Muscle of leg (tissue), 11 donors: Measurements from ENCODE around the gene BUB3. TPM values are rescaled to one million over a fixed set of nuclear protein-coding genes. Genes with fewer than 3 reads are reported as not detected.
"Not testable (repeated sequence)": the region's sequence is repeated elsewhere in the genome, so short reads cannot be mapped to it uniquely, and the experiment has no call there.

ENCODE experiments used
- DNase-seq: peaks from one replicate; pipeline ENCODE4 v3.0.0; 2013
- H3K27ac ChIP-seq: one replicate; pipeline ENCODE4 v1.5.1; 2013; ENCODE audit warnings: mild to moderate bottlenecking, low read length, control low read depth
- H3K27me3 ChIP-seq: one replicate; pipeline ENCODE4 v1.6.1; 2013; ENCODE audit warnings: low read length; ENCODE audit not compliant: control insufficient read depth, insufficient read depth
- H3K36me3 ChIP-seq: one replicate; pipeline ENCODE4 v1.6.1; 2013; ENCODE audit warnings: low read length; ENCODE audit not compliant: control insufficient read depth, insufficient read depth
- H3K4me1 ChIP-seq: one replicate; pipeline ENCODE4 v1.6.1; 2013; ENCODE audit warnings: low read length; ENCODE audit not compliant: control insufficient read depth, insufficient read depth
- H3K4me3 ChIP-seq: one replicate; pipeline ENCODE4 v1.5.1; 2013; ENCODE audit warnings: low read length, control low read depth
- H3K9me3 ChIP-seq: replicated peaks from 2 replicates; pipeline ENCODE4 v1.6.1; 2013; ENCODE audit warnings: low read depth, low read length; ENCODE audit not compliant: control insufficient read depth
- WGBS: methylation state at CpG from one replicate; pipeline ENCODE4 v1.1.5; 2013; ENCODE audit warnings: missing lambda C conversion rate; ENCODE audit not compliant: insufficient coverage; 5-methylcytosine and 5-hydroxymethylcytosine counted together
- polyA plus RNA-seq, 8 donors: library from polyadenylated mRNA; unstranded; fragments of 120-200 nt; gene quantifications; one replicate each; pipeline versions ENCODE4 v1.2.1 to v1.2.3, GENCODE V29; 2013; ENCODE audit warnings: inconsistent platforms in 1 of 8, low replicate concordance in 1 of 8; ENCODE audit not compliant: insufficient read length in 8 of 8, insufficient read depth in 1 of 8
- total RNA-seq: library from RNA; stranded (reverse); fragments of 120-200 nt; gene quantifications from one replicate; pipeline ENCODE4 v1.2.4, GENCODE V29; 2013

The BUB3 gene
- total and polyA plus RNA-seq, 9 donors, result 55.0 to 70.7 (median 59.7) TPM

DNA sequence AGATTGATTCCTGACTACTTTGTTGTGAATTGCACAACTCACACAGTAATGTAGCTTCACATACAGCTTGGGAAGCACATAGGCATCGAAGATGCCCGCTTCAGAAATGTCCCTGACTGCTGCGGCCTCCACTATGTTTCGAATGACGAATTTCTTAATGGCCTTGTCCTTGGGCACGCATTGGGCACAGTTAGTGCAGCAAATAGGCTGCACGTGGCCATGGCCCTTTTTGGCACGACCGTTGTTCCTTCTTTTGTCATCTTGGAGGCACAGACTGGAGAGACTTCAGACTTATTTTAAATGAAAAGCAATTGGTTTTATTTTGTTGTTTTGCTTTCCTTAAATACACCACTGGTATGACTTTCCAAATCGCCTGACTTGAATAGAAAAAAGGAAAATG, 17.4 kb downstream of the BUB3 start:
- H3K36me3 ChIP-seq, result peaks cover 28% of the 10 kb centered on the region
- not testable (repeated sequence) for H3K4me1 ChIP-seq, H3K4me3 ChIP-seq, H3K9me3 ChIP-seq, H3K27ac ChIP-seq, H3K27me3 ChIP-seq, DNase-seq
- WGBS, result 98% methylated on average over 8 of the region's 10 CpGs

DNA sequence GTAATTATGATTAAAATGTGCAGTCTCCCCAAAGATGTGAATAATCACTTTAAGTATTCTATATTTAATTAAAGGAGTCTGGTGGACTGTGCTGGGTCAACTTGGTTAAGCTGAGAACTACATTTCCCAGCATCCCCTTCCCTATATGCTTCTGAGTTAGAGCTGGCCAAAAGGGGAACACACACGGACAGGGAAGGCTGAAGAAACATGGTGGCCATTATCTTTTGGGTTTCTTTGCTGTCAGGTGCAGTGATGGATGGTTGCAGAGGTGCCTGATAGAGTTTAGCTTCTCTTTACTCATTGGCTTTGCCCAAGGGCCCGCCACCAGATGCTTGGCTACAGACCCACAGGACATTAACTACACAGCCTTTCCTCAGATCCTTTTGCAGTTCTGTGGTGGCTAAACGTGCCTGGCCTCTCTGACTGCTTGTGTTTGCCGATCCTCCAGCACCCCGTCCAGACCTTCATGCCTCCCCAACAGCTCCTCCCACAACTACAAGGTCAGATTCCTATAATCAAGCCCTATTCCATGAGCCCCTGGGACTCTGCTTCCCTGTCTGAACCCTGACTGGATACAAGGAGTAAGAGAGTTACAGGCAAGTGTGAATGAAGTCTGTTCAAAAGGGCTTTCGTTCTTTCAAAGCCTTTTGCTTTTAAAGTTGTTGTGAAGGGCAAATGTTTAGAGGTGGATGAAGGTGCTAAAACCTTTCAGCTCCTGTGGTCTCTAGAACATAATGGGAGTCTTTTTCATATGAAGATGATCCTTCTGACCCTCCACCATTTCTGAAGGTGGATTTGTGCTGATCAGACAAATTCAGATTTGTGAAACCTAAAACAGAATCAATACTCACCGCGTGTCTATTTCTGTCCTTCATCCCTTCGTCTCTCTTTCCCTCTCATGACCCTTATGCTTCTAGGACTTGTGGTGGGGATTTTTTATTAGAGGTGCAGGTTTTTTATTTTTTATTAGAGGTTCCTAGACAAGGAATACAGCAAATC, 21.5 kb downstream of the BUB3 start:
- Histone ChIP-seq H3K27ac (no peak overlapping the region), H3K4me3 (no peak overlapping the region), H3K9me3 (no peaks in the 10 kb centered on the region), H3K4me1 (no peaks in the 10 kb centered on the region), H3K27me3 (no peaks in the 10 kb centered on the region), H3K36me3 (peaks cover 18% of the 10 kb centered on the region)
- no peak for DNase-seq
- WGBS, result 68% methylated on average over 5 of the region's 9 CpGs

DNA sequence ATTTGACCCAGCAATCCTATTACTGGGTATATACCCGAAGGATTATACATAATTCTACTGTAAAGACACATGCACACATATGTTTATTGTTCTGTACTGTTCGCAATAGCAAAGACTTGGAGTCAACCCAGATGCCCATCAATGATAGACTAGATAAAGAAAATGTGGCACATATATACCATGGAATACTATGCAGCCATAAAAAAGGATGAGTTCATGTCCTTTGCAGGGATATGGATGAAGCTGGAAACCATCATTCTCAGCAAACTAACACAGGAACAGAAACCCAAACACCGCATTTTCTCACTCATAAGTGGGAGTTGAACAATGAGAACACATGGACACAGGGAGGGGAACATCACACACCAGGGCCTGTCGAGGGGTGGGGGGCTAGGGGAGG, 24.2 kb downstream of the BUB3 start:
- not testable (repeated sequence) for H3K4me1 ChIP-seq, H3K27me3 ChIP-seq, H3K27ac ChIP-seq, DNase-seq, H3K9me3 ChIP-seq, H3K4me3 ChIP-seq
- no CpG with 5 or more reads among the region's 4 CpGs for WGBS
- H3K36me3 ChIP-seq, result peaks cover 12% of the 10 kb centered on the region

DNA sequence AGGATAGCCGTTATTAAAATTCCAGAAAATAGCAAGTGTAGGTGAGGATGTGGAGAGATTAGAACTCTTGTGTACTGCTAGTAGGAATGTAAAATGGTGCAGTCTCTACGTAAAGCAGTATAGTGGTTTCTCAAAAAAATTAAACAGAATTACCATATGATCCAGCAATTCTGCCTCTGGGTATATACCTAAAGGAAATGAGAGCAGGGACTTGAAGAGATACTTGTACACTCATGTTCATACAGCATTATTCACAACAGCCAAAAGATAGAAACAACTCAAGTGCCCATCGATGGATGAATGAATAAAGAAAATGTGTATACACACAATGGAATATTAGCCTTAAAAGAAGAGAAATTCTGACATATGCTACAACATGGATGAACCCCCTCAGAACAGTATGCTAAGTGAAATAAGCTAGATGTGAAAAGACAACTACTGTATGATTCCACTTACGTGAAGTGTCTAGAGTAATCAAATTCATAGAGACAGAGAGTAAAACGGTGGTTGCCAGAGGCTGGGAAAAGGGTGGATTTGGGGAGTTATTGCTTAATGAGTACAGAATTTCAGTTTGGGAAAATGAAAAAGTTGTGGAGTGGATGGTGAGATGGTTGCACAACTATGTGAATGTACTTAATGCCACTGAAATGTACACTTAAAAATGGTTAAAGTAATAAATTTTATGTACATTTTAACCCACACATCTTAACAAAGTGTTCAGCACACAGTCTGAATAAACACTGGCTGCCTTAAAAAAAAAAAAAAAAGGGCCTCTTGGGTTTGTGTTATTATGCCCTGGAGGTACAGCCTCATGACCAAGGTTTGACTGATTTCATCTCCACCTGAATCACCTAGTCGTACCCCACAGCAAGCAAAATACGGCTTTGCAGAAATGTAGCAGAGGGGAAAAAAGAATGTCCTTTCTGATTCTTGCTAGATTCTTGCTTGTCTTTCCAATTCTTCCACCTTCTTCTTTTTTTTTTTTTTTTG, 26.2 kb downstream of the BUB3 start:
- peaks cover 5% of the 10 kb centered on the region for H3K36me3 ChIP-seq
- no peaks in the 10 kb centered on the region for H3K4me1 ChIP-seq
- H3K9me3 ChIP-seq, result peaks cover 4% of the 10 kb centered on the region
- no peak overlapping the region for H3K27ac ChIP-seq
- H3K4me3 ChIP-seq, result no peak overlapping the region
- WGBS, result 86% methylated on average over 1 of the region's 7 CpGs
- no peaks in the 10 kb centered on the region for H3K27me3 ChIP-seq
- no peak for DNase-seq

DNA sequence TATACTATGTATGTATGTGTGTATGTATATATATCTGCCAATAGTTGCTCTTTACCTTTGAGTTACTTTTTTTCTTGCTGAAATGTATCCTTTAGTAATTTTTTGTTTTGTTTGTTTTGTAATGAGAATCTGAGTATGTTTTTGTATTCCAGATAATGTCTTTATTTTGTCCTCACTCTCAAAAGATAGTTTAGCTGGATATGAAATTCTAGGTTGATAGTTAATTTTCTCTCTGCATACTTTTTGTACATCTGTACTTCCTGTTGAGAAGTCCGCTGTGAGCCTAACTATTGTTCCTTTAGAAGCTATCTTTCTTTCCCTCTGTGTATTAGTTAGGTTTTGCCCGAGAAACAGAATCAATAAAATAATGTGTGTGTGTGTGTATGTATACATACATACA, 29.5 kb downstream of the BUB3 start:
- no peaks in the 10 kb centered on the region for H3K4me1 ChIP-seq
- no peak overlapping the region for H3K27ac ChIP-seq
- H3K9me3 ChIP-seq, result peaks cover 11% of the 10 kb centered on the region
- WGBS, result no CpG with 5 or more reads among the region's 2 CpGs
- H3K4me3 ChIP-seq, result no peak overlapping the region
- no peaks in the 10 kb centered on the region for H3K27me3 ChIP-seq
- DNase-seq, result no peak
- peaks cover 8% of the 10 kb centered on the region for H3K36me3 ChIP-seq

DNA sequence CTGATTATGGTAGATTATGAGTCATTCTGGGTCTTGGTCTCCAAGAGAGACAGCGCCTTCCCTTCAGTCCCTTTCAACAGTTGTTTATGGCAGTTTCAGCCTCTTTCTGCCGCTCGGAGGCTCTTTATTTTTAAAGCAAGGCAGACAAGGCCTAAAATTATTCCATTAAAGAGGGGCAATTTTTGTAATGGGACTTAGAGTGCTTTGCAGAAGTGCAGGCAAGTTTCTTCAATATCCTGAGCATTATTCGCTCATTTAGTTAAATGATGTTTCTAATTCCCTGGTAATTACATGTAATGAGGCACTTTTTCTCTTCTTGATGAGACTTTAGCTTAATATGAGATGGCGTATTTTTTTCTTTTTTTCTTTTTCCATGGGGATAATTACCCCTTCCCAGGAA, 33.6 kb downstream of the BUB3 start:
- no peaks in the 10 kb centered on the region for H3K27me3 ChIP-seq
- no peak overlapping the region for H3K4me3 ChIP-seq
- no peaks in the 10 kb centered on the region for H3K4me1 ChIP-seq
- no CpG with 5 or more reads among the region's 5 CpGs for WGBS
- no peak for DNase-seq
- H3K36me3 ChIP-seq, result peaks cover 8% of the 10 kb centered on the region
- peaks cover 11% of the 10 kb centered on the region for H3K9me3 ChIP-seq
- H3K27ac ChIP-seq, result no peak overlapping the region

DNA sequence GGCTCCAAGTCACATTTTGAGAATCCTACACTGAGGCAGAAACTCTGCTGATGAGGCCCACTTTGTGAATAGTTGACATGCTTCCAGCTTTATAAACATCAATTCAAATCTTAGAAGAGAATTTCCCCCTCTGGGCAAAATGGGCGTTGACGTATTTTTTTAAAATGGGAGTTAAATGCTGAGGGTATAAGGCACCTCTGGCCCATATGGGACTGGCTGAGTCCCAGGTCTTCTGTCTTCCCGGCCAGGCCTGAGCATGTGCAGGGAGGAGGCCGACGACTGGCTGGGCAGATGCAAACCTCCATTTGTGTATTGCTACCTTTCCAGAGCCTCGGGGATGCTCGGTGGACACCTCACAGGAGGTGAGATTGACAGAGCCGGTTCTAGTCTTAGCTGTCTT, 37.7 kb downstream of the BUB3 start:
- no peak for DNase-seq
- Histone ChIP-seq H3K27me3 (no peaks in the 10 kb centered on the region), H3K9me3 (no peaks in the 10 kb centered on the region), H3K4me1 (no peaks in the 10 kb centered on the region), H3K36me3 (no peaks in the 10 kb centered on the region), H3K27ac (no peak overlapping the region), H3K4me3 (no peak overlapping the region)
- 84% methylated on average over 6 of the region's 8 CpGs for WGBS

DNA sequence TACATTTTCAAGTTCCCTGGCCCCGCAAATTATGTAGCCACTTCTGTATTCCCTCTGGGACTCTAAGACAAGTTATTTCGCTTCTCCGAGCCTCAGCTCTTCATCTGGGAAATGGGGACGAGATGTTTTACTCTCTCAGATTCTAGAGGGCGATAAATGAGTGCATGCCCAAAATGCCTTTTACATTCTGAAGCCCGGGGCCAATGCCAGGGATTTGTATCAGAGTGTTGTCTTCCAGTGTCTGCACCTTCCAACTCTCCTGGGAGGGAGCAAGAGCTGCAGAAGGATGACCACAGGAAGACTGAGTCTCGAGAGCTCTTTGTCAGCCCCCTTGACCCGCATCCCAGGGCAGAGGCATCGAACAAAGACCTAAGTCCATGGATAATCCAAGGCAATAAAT, 39.9 kb downstream of the BUB3 start:
- no peak for DNase-seq
- Histone ChIP-seq H3K9me3 (no peaks in the 10 kb centered on the region), H3K27me3 (no peaks in the 10 kb centered on the region), H3K36me3 (no peaks in the 10 kb centered on the region), H3K4me1 (no peaks in the 10 kb centered on the region), H3K27ac (no peak overlapping the region), H3K4me3 (no peak overlapping the region)
- 89% methylated on average over 7 of the region's 9 CpGs for WGBS

DNA sequence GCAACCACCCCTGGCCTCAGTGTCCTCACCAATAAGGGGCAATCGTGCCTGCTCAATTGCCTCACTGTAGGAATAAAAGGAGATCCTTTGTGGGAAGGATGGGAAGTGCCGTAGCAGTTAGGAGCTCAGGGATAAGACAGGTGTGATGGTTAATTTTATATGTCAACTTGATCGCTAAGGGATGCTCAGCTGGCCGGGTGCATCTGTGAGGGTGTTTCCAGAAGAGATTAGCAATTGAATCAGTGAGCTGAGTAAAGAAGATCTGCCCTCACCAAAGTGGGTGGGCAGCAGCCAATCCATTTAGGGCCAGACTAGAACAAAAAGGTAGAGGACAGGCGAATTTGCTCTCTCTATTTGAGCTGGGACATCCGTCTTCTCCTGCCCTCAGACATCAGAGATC, 46.3 kb downstream of the BUB3 start:
- WGBS, result 79% methylated on average over 6 of the region's 6 CpGs

DNA sequence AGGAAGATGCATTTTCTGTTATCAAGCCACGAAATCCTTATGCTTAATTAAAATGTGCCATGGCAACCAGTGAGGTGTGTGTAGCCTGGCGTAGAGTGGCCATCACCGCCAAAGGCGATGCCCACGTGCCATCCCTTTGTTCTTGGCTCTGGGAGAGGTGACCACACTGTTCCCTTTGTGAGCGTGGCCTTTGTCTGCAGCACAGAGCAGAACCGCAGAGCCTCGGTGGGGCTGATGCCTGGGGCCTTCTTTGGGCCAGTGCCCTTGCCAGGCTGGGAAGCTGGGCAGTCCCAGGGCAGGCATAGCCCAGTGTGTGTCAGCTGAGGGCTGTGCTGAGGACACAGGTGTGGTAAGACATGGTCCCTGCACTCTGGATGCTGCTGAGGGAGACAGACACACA, 48.3 kb downstream of the BUB3 start:
- Histone ChIP-seq H3K27me3 (no peaks in the 10 kb centered on the region), H3K4me3 (no peak overlapping the region), H3K4me1 (no peaks in the 10 kb centered on the region), H3K27ac (no peak overlapping the region), H3K9me3 (no peaks in the 10 kb centered on the region), H3K36me3 (no peaks in the 10 kb centered on the region)
- DNase-seq, result no peak
- 95% methylated on average over 7 of the region's 8 CpGs for WGBS

More for the DNA sequence above, 46.3 kb downstream of the BUB3 start:
- DNase-seq, result no peak
- no peak overlapping the region for H3K4me3 ChIP-seq
- no peaks in the 10 kb centered on the region for H3K9me3 ChIP-seq
- no peak overlapping the region for H3K27ac ChIP-seq
- H3K4me1 ChIP-seq, result no peaks in the 10 kb centered on the region
- H3K36me3 ChIP-seq, result no peaks in the 10 kb centered on the region
- H3K27me3 ChIP-seq, result no peaks in the 10 kb centered on the region
